ENCODE data around the gene ST6GAL1. TPM values are rescaled to one million over a fixed set of nuclear protein-coding genes. Genes with fewer than 3 reads are reported as not detected.

The ST6GAL1 gene
- total and polyA plus RNA-seq, 2 of the 13 experiments (the other 11 are each of a cell fraction or from before 2014, with no cell fraction given): 79.9 to 164 TPM

- TF ChIP-seq NFAT5 (CRISPR knock-in tag; IDR thresholded peaks at IDR 0.05) (no peak), ZNF282 (IDR thresholded peaks at IDR 0.05; ENCODE audit: partially characterized antibody) (no peak), POLR2A (IDR thresholded peaks at IDR 0.05; ENCODE audit: insufficient read depth in 1 of 2, low read depth in 2 of 2, low read length in 2 of 2) (no peak), ZSCAN25 (CRISPR knock-in tag; IDR thresholded peaks at IDR 0.05) (no peak), FOXA3 (CRISPR knock-in tag; IDR thresholded peaks at IDR 0.05) (no peak), E2F5 (CRISPR knock-in tag; conservative IDR thresholded peaks at IDR 0.05) (no peak), ZNF326 (CRISPR knock-in tag; IDR thresholded peaks at IDR 0.05; ENCODE audit: borderline replicate concordance) (no peak), ZNF317 (CRISPR knock-in tag; IDR thresholded peaks at IDR 0.05) (no peak), ATF7 (IDR thresholded peaks at IDR 0.05) (no peak), ATF7 (CRISPR knock-in tag; IDR thresholded peaks at IDR 0.05) (no peak), STAT6 (CRISPR knock-in tag; IDR thresholded peaks at IDR 0.05; ENCODE audit: borderline replicate concordance) (no peak), ZBTB37 (CRISPR knock-in tag; IDR thresholded peaks at IDR 0.05) (no peak), ZNF569 (CRISPR knock-in tag; IDR thresholded peaks at IDR 0.05; ENCODE audit: borderline replicate concordance) (no peak), SP5 (CRISPR knock-in tag; IDR thresholded peaks at IDR 0.05; ENCODE audit: borderline replicate concordance, low read depth) (no peak), HDAC2 (CRISPR knock-in tag; IDR thresholded peaks at IDR 0.05) (no peak), CEBPB (IDR thresholded peaks at IDR 0.05; ENCODE audit: borderline replicate concordance, low read depth, low read length) (peak; percentile 97), ZNF605 (CRISPR knock-in tag; IDR thresholded peaks at IDR 0.05) (no peak), ZNF709 (CRISPR knock-in tag; IDR thresholded peaks at IDR 0.05) (no peak), MAX (IDR thresholded peaks at IDR 0.05) (no peak)
Measured at GRCh38 chr3:187064210-187065115, 134.1 kb downstream of the ST6GAL1 start (continued).

Data from HepG2 (cell line).